HG02610 (cell line): ENCODE measurements around the gene BRI3.

Experiments
- ATAC-seq: cut with Tn5 transposase; IDR thresholded peaks from one replicate; pipeline ENCODE4 v1.9.1; 2021; ENCODE audit warnings: mild to moderate bottlenecking, moderate library complexity; ENCODE audit not compliant: unreplicated experiment

Gene BRI3

GRCh38 chr7:98251601-98252424 is 29.7 kb upstream of the BRI3 start, which contains the start of gene TECPR1:
TSS of gene TECPR1 (minus strand) at chr7:98252232. CDS start at chr7:98246146, 6,086 bp downstream.
- ATAC-seq = peak; percentile 99

- ATAC-seq = peak; percentile 44
These were observed 28.9 kb upstream of the BRI3 start for GRCh38 chr7:98252425-98253054.

GRCh38 chr7:98254516-98254915 is 27.0 kb upstream of the BRI3 start:
- ATAC-seq = no peak

GRCh38 chr7:98254951-98255610 is 26.4 kb upstream of the BRI3 start:
- ATAC-seq = no peak

GRCh38 chr7:98256431-98256830 is 25.1 kb upstream of the BRI3 start:
- ATAC-seq = no peak

- no peak for ATAC-seq
These were observed 23.8 kb upstream of the BRI3 start for GRCh38 chr7:98257701-98258100.

GRCh38 chr7:98265841-98266271 is 15.6 kb upstream of the BRI3 start:
- no peak for ATAC-seq

- no peak for ATAC-seq
These were observed 14.6 kb upstream of the BRI3 start for GRCh38 chr7:98266840-98267239.

GRCh38 chr7:98267303-98267702 is 14.2 kb upstream of the BRI3 start:
- ATAC-seq = no peak

- ATAC-seq = no peak
These were observed 5.2 kb upstream of the BRI3 start for GRCh38 chr7:98276241-98276761.

GRCh38 chr7:98278408-98278807 is 3.1 kb upstream of the BRI3 start:
- ATAC-seq = no peak

GRCh38 chr7:98278936-98279335 is 2.5 kb upstream of the BRI3 start:
- no peak for ATAC-seq

GRCh38 chr7:98280296-98280695 is 1.2 kb upstream of the BRI3 start:
- ATAC-seq = no peak

- peak; percentile 36 for ATAC-seq
These were observed 496 bp downstream of the BRI3 start for GRCh38 chr7:98281757-98282606.

- ATAC-seq = no peak
These were observed 1.2 kb downstream of the BRI3 start for GRCh38 chr7:98282703-98283102.

GRCh38 chr7:98283127-98283886 is 1.8 kb downstream of the BRI3 start:
- ATAC-seq = no peak

GRCh38 chr7:98283887-98284222 is 2.4 kb downstream of the BRI3 start:
- ATAC-seq = no peak

GRCh38 chr7:98284335-98285036 is 3.0 kb downstream of the BRI3 start:
- no peak for ATAC-seq
